WTC11 (cell line): ENCODE results near the gene PCSK2.

Experiments
- ETV6 ChIP-seq: sonication (generic); formaldehyde crosslinking; IDR thresholded peaks from 2 replicates; pipeline ENCODE4 v1.8.1; 2022; ENCODE audit warnings: mild to moderate bottlenecking, missing genetic modification reagents
- JUN ChIP-seq: sonication (generic); formaldehyde crosslinking; IDR thresholded peaks from 2 replicates; pipeline ENCODE4 v1.8.0; 2023; ENCODE audit warnings: mild to moderate bottlenecking, missing genetic modification reagents
- NFE2L1 ChIP-seq: sonication (generic); formaldehyde crosslinking; IDR thresholded peaks from 2 replicates; pipeline ENCODE4 v1.8.1; 2023; ENCODE audit warnings: missing genetic modification reagents
- NR1H2 ChIP-seq: sonication (generic); formaldehyde crosslinking; IDR thresholded peaks from 2 replicates; pipeline ENCODE4 v1.9.0; 2021; ENCODE audit warnings: mild to moderate bottlenecking, moderate library complexity, missing genetic modification reagents
- NR2C2 ChIP-seq: sonication (generic); formaldehyde crosslinking; IDR thresholded peaks from 2 replicates; pipeline ENCODE4 v1.8.0; 2022; ENCODE audit warnings: mild to moderate bottlenecking, missing genetic modification reagents
- SMAD3 ChIP-seq: sonication (generic); formaldehyde crosslinking; IDR thresholded peaks from 2 replicates; pipeline ENCODE4 v1.8.0; 2022; ENCODE audit warnings: missing genetic modification reagents, mild to moderate bottlenecking, borderline replicate concordance
- SP1 ChIP-seq: sonication (generic); formaldehyde crosslinking; conservative IDR thresholded peaks from 2 replicates; pipeline ENCODE4 v1.8.1; 2022; ENCODE audit warnings: missing genetic modification reagents
- TF ChIP-seq, protein P1 (sequence below): fragments of 200-600 bp; IDR thresholded peaks from 2 replicates; pipeline ENCODE4 v1.8.0; 2022; ENCODE audit warnings: antibody characterized with exemption
- TF ChIP-seq, protein P2 (sequence below): sonication (generic); formaldehyde crosslinking; IDR thresholded peaks from 2 replicates; pipeline ENCODE4 v1.8.1; 2023; ENCODE audit warnings: mild to moderate bottlenecking, missing genetic modification reagents
- TF ChIP-seq, protein P3 (sequence below): sonication (generic); formaldehyde crosslinking; IDR thresholded peaks from 2 replicates; pipeline ENCODE4 v1.8.1; 2022; ENCODE audit warnings: missing genetic modification reagents, borderline replicate concordance
- TF ChIP-seq, protein P4 (sequence below): sonication (generic); formaldehyde crosslinking; IDR thresholded peaks from 2 replicates; pipeline ENCODE4 v1.8.1; 2022; ENCODE audit warnings: mild to moderate bottlenecking, moderate library complexity, missing genetic modification reagents

DNA sequence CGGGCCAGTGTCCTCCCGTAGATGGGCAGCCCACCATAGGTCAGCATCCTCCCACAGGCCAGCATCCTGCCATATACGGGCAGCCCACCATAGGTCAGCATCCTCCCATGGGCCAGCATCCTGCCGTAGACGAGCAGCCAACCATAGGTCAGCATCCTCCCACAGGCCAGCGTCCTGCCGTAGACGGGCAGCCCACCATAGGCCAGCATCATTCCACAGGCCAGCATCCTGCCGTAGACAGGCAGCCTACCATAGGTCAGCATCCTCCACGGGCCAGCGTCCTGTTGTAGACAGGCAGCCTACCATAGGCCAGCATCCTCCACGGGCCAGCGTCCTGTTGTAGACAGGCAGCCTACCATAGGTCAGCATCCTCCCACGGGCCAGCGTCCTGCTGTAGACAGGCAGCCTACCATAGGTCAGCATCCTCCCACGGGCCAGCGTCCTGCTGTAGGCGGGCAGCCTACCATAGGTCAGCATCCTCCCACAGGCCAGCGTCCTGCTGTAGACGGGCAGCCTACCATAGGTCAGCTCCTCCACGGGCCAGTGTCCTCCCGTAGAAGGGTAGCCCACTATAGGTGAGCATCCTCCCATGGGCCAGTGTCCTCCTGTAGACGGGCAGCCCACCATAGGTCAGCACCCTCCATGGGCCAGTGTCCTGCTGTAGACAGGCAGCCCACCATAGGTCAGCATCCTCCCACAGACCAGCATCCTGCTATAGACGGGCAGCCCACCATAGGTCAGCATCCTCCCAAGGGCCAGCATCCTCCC, 241.4 kb downstream of the PCSK2 start:
- TF ChIP-seq, protein P1, sequence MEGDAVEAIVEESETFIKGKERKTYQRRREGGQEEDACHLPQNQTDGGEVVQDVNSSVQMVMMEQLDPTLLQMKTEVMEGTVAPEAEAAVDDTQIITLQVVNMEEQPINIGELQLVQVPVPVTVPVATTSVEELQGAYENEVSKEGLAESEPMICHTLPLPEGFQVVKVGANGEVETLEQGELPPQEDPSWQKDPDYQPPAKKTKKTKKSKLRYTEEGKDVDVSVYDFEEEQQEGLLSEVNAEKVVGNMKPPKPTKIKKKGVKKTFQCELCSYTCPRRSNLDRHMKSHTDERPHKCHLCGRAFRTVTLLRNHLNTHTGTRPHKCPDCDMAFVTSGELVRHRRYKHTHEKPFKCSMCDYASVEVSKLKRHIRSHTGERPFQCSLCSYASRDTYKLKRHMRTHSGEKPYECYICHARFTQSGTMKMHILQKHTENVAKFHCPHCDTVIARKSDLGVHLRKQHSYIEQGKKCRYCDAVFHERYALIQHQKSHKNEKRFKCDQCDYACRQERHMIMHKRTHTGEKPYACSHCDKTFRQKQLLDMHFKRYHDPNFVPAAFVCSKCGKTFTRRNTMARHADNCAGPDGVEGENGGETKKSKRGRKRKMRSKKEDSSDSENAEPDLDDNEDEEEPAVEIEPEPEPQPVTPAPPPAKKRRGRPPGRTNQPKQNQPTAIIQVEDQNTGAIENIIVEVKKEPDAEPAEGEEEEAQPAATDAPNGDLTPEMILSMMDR, result no peak
- TF ChIP-seq NFE2L1 (no peak), SP1 (CRISPR knock-in tag) (no peak), ETV6 (CRISPR knock-in tag) (no peak), SMAD3 (CRISPR knock-in tag) (no peak), JUN (CRISPR knock-in tag) (no peak), NR1H2 (no peak), NR2C2 (no peak)
- TF ChIP-seq, protein P2, sequence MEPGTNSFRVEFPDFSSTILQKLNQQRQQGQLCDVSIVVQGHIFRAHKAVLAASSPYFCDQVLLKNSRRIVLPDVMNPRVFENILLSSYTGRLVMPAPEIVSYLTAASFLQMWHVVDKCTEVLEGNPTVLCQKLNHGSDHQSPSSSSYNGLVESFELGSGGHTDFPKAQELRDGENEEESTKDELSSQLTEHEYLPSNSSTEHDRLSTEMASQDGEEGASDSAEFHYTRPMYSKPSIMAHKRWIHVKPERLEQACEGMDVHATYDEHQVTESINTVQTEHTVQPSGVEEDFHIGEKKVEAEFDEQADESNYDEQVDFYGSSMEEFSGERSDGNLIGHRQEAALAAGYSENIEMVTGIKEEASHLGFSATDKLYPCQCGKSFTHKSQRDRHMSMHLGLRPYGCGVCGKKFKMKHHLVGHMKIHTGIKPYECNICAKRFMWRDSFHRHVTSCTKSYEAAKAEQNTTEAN (CRISPR knock-in tag), result no peak
- TF ChIP-seq, protein P3, sequence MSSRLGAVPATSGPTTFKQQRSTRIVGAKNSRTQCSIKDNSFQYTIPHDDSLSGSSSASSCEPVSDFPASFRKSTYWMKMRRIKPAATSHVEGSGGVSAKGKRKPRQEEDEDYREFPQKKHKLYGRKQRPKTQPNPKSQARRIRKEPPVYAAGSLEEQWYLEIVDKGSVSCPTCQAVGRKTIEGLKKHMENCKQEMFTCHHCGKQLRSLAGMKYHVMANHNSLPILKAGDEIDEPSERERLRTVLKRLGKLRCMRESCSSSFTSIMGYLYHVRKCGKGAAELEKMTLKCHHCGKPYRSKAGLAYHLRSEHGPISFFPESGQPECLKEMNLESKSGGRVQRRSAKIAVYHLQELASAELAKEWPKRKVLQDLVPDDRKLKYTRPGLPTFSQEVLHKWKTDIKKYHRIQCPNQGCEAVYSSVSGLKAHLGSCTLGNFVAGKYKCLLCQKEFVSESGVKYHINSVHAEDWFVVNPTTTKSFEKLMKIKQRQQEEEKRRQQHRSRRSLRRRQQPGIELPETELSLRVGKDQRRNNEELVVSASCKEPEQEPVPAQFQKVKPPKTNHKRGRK (CRISPR knock-in tag), result no peak
- TF ChIP-seq, protein P4, sequence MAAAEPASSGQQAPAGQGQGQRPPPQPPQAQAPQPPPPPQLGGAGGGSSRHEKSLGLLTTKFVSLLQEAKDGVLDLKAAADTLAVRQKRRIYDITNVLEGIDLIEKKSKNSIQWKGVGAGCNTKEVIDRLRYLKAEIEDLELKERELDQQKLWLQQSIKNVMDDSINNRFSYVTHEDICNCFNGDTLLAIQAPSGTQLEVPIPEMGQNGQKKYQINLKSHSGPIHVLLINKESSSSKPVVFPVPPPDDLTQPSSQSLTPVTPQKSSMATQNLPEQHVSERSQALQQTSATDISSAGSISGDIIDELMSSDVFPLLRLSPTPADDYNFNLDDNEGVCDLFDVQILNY, result no peak
